K562 (cell line): ENCODE measurements around the gene ZNF318. TPM values are rescaled to one million over a fixed set of nuclear protein-coding genes. Genes with fewer than 3 reads are reported as not detected.

Experiments
- CBFA2T3 ChIP-seq: fragments of 450-650 bp; IDR thresholded peaks from 2 replicates; pipeline ENCODE4 v1.6.1; 2017
- HMG20A ChIP-seq: fragments of 450-650 bp; formaldehyde crosslinking; conservative IDR thresholded peaks from 2 replicates; pipeline ENCODE4 v1.4.0; 2020; ENCODE audit warnings: mild to moderate bottlenecking, mixed read lengths
- KHSRP ChIP-seq: fragments of 450-650 bp; IDR thresholded peaks from 2 replicates; pipeline ENCODE4 v1.6.1; 2017
- KLF13 ChIP-seq: fragments of 450-650 bp; IDR thresholded peaks from 2 replicates; pipeline ENCODE4 v1.6.1; 2016; ENCODE audit warnings: missing genetic modification characterization, low read depth, mild to moderate bottlenecking, missing compliant biosample characterization, moderate library complexity, borderline replicate concordance
- POU5F1 ChIP-seq: fragments of 150-350 bp; IDR thresholded peaks from 2 replicates; pipeline ENCODE4 v1.6.1; 2014; ENCODE audit warnings: borderline replicate concordance, low read length, low read depth, mild to moderate bottlenecking; ENCODE audit not compliant: partially characterized antibody
- RBM15 ChIP-seq: fragments of 200-400 bp; formaldehyde crosslinking; IDR thresholded peaks from 2 replicates; pipeline ENCODE4 v1.6.1; 2018; ENCODE audit warnings: mild to moderate bottlenecking, low read length, moderate library complexity; ENCODE audit not compliant: insufficient read depth
- SMAD2 ChIP-seq: fragments of 150-350 bp; IDR thresholded peaks from 2 replicates; pipeline ENCODE4 v1.6.1; 2014; ENCODE audit warnings: low read depth, mild to moderate bottlenecking, low read length
- SPI1 ChIP-seq: IDR thresholded peaks from 2 replicates; pipeline ENCODE4 v1.6.1; 2011; ENCODE audit warnings: low read depth, low read length, control low read depth, borderline replicate concordance
- TOE1 ChIP-seq, 2 experiments: fragments of 450-650 bp in 1 of 2; sonication (generic) in 1 of 2; formaldehyde crosslinking in 1 of 2; IDR thresholded peaks; 2 replicates each; pipeline versions ENCODE4 v1.7.1 to v1.8.0; 2016 to 2022; ENCODE audit warnings: borderline replicate concordance in 2 of 2, mild to moderate bottlenecking in 2 of 2, antibody characterized with exemption in 1 of 2, inconsistent platforms in 1 of 2, low read depth in 1 of 2, missing genetic modification reagents in 1 of 2, moderate library complexity in 1 of 2
- ZNF445 ChIP-seq: fragments of 250-450 bp; sonication (Bioruptor Pico); IDR thresholded peaks from 2 replicates; pipeline ENCODE4 v1.4.0; 2020; ENCODE audit warnings: low read depth, mild to moderate bottlenecking, moderate library complexity
- ZSCAN32 ChIP-seq: fragments of 450-650 bp; formaldehyde crosslinking; IDR thresholded peaks from 2 replicates; pipeline ENCODE4 v1.4.0; 2020; ENCODE audit warnings: mild to moderate bottlenecking, moderate library complexity
- polyA plus RNA-seq, 8 experiments: library from polyadenylated mRNA; depleted of rRNA in 4 of 8; stranded (reverse) in 5 of 8; unstranded in 3 of 8; fragments of >200 nt; fragmentation: Nextera tagmentation in 2 of 8; fragmentation: Illumina TruSeq in 1 of 8; extraction: Ambion mirVana in 2 of 8; extraction: Trizol in 1 of 8; gene quantifications; 2 replicates each; pipeline versions ENCODE4 v1.2.1 to v1.2.3, GENCODE V29; 2011 to 2014; ENCODE audit warnings: inconsistent platforms in 1 of 8, missing spikeins in 1 of 8
- total RNA-seq, 7 experiments: library from RNA; depleted of rRNA in 6 of 7; stranded (reverse); fragments of >200 nt in 6 of 7; fragmentation: Illumina TruSeq in 2 of 7; extraction: Trizol in 2 of 7; gene quantifications; 2 replicates each; pipeline versions ENCODE4 v1.2.1 to v1.2.3, GENCODE V29; 2011 to 2021; ENCODE audit warnings: low replicate concordance in 1 of 7
- TF ChIP-seq, protein P1 (sequence below): sonication (generic); formaldehyde crosslinking; IDR thresholded peaks from 2 replicates; pipeline ENCODE4 v1.8.0; 2023; ENCODE audit warnings: mild to moderate bottlenecking, missing genetic modification reagents
- TF ChIP-seq, protein P2 (sequence below): fragments of 450-650 bp; formaldehyde crosslinking; IDR thresholded peaks from 2 replicates; pipeline ENCODE4 v1.4.0; 2022; ENCODE audit warnings: mild to moderate bottlenecking, moderate library complexity
- TF ChIP-seq, protein P3 (sequence below): fragments of 450-650 bp; IDR thresholded peaks from 2 replicates; pipeline ENCODE4 v1.6.1; 2016; ENCODE audit warnings: mild to moderate bottlenecking
- TF ChIP-seq, protein P4 (sequence below): fragments of 200-800 bp; sonication (Bioruptor generic); IDR thresholded peaks from 2 replicates; pipeline ENCODE4 v1.6.1; 2016; ENCODE audit warnings: missing genetic modification characterization, missing compliant biosample characterization

Gene ZNF318
- total and polyA plus RNA-seq, 9 of the 15 experiments (the other 6 are each of a cell fraction or from before 2014, with no cell fraction given): 3.2 to 19.0 (median 9.2) TPM

DNA sequence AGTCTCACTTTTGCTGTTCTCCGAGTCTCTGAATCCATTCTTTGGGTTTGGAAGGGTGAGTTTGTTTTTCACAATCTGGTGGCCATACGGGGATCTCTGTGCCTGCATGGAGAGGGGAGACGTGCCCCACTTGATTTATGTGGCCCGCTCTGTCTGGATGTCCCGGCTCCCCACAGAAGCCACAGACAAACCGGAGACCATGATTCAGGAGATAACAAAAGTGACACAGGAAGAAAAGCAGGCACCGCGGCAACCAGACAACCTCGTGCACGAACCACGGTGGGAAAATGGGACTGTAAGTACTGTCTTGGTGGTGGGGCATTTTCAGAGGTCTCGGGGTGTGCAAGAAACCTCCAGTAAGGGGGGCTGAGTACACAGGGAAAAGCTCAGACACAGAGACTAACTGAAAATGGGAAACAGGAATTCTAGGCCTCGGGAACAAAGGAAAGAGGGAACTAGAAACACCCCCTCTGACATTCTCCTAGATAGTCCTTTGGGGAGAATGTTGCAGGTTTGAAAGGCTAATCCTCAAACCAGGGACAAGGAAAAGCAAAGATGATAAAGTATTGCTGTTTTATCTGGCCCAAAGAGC, 22.1 kb upstream of the ZNF318 start (continued):
- TF ChIP-seq KHSRP (no peak), RBM15 (no peak), ZNF445 (CRISPR knock-in tag) (no peak), SPI1 (no peak), POU5F1 (no peak), TOE1 (IDR thresholded peaks at IDR 0.05; ENCODE audit: borderline replicate concordance) (no peak), TOE1 (CRISPR knock-in tag; IDR thresholded peaks at IDR 0.05; ENCODE audit: borderline replicate concordance, low read depth) (no peak), ZSCAN32 (no peak), SMAD2 (no peak), HMG20A (no peak), CBFA2T3 (peak; percentile 66), KLF13 (no peak)
- TF ChIP-seq, protein P1, sequence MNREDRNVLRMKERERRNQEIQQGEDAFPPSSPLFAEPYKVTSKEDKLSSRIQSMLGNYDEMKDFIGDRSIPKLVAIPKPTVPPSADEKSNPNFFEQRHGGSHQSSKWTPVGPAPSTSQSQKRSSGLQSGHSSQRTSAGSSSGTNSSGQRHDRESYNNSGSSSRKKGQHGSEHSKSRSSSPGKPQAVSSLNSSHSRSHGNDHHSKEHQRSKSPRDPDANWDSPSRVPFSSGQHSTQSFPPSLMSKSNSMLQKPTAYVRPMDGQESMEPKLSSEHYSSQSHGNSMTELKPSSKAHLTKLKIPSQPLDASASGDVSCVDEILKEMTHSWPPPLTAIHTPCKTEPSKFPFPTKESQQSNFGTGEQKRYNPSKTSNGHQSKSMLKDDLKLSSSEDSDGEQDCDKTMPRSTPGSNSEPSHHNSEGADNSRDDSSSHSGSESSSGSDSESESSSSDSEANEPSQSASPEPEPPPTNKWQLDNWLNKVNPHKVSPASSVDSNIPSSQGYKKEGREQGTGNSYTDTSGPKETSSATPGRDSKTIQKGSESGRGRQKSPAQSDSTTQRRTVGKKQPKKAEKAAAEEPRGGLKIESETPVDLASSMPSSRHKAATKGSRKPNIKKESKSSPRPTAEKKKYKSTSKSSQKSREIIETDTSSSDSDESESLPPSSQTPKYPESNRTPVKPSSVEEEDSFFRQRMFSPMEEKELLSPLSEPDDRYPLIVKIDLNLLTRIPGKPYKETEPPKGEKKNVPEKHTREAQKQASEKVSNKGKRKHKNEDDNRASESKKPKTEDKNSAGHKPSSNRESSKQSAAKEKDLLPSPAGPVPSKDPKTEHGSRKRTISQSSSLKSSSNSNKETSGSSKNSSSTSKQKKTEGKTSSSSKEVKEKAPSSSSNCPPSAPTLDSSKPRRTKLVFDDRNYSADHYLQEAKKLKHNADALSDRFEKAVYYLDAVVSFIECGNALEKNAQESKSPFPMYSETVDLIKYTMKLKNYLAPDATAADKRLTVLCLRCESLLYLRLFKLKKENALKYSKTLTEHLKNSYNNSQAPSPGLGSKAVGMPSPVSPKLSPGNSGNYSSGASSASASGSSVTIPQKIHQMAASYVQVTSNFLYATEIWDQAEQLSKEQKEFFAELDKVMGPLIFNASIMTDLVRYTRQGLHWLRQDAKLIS (CRISPR knock-in tag): no peak
- TF ChIP-seq, protein P2, sequence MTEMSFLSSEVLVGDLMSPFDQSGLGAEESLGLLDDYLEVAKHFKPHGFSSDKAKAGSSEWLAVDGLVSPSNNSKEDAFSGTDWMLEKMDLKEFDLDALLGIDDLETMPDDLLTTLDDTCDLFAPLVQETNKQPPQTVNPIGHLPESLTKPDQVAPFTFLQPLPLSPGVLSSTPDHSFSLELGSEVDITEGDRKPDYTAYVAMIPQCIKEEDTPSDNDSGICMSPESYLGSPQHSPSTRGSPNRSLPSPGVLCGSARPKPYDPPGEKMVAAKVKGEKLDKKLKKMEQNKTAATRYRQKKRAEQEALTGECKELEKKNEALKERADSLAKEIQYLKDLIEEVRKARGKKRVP (CRISPR knock-in tag): 0 out of 2 replicates have a peak, but pooled peaks have one; percentile 19
- TF ChIP-seq, protein P3, sequence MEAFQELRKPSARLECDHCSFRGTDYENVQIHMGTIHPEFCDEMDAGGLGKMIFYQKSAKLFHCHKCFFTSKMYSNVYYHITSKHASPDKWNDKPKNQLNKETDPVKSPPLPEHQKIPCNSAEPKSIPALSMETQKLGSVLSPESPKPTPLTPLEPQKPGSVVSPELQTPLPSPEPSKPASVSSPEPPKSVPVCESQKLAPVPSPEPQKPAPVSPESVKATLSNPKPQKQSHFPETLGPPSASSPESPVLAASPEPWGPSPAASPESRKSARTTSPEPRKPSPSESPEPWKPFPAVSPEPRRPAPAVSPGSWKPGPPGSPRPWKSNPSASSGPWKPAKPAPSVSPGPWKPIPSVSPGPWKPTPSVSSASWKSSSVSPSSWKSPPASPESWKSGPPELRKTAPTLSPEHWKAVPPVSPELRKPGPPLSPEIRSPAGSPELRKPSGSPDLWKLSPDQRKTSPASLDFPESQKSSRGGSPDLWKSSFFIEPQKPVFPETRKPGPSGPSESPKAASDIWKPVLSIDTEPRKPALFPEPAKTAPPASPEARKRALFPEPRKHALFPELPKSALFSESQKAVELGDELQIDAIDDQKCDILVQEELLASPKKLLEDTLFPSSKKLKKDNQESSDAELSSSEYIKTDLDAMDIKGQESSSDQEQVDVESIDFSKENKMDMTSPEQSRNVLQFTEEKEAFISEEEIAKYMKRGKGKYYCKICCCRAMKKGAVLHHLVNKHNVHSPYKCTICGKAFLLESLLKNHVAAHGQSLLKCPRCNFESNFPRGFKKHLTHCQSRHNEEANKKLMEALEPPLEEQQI: no peak
- TF ChIP-seq, protein P4, sequence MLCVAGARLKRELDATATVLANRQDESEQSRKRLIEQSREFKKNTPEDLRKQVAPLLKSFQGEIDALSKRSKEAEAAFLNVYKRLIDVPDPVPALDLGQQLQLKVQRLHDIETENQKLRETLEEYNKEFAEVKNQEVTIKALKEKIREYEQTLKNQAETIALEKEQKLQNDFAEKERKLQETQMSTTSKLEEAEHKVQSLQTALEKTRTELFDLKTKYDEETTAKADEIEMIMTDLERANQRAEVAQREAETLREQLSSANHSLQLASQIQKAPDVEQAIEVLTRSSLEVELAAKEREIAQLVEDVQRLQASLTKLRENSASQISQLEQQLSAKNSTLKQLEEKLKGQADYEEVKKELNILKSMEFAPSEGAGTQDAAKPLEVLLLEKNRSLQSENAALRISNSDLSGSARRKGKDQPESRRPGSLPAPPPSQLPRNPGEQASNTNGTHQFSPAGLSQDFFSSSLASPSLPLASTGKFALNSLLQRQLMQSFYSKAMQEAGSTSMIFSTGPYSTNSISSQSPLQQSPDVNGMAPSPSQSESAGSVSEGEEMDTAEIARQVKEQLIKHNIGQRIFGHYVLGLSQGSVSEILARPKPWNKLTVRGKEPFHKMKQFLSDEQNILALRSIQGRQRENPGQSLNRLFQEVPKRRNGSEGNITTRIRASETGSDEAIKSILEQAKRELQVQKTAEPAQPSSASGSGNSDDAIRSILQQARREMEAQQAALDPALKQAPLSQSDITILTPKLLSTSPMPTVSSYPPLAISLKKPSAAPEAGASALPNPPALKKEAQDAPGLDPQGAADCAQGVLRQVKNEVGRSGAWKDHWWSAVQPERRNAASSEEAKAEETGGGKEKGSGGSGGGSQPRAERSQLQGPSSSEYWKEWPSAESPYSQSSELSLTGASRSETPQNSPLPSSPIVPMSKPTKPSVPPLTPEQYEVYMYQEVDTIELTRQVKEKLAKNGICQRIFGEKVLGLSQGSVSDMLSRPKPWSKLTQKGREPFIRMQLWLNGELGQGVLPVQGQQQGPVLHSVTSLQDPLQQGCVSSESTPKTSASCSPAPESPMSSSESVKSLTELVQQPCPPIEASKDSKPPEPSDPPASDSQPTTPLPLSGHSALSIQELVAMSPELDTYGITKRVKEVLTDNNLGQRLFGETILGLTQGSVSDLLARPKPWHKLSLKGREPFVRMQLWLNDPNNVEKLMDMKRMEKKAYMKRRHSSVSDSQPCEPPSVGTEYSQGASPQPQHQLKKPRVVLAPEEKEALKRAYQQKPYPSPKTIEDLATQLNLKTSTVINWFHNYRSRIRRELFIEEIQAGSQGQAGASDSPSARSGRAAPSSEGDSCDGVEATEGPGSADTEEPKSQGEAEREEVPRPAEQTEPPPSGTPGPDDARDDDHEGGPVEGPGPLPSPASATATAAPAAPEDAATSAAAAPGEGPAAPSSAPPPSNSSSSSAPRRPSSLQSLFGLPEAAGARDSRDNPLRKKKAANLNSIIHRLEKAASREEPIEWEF: no peak
